Measurements from ENCODE around the gene NEFH.

- TF ChIP-seq POLR2A (IDR thresholded peaks at IDR 0.05) (no peak), CTCF (IDR thresholded peaks at IDR 0.05) (no peak)
These were observed 48.0 kb upstream of the NEFH start for GRCh38 chr22:29431986-29432385.
